NCI-H146 (cell line): ENCODE data around the gene SNX9.

ENCODE experiments used
- DNase-seq: peaks from one replicate; lab custom pipeline; 2025; lab: John Stamatoyannopoulos, UW

SNX9 gene

GRCh38 chr6:157981132-157981394 is 158.0 kb downstream of the SNX9 start:
- no peak for DNase-seq

- DNase-seq = peak; percentile 88
Observed at GRCh38 chr6:157981395-157982101, 158.5 kb downstream of the SNX9 start, which contains the start of gene SYNJ2. SYNJ2 (plus strand) TSS chr6:157981863; CDS start chr6:157981962, 99 bp downstream.

- peak; percentile 90 for DNase-seq
Observed at GRCh38 chr6:157982102-157982562, 159.1 kb downstream of the SNX9 start.

- DNase-seq = peak; percentile 36
Observed at GRCh38 chr6:157982563-157983405, 159.7 kb downstream of the SNX9 start.

GRCh38 chr6:157983406-157984119 is 160.5 kb downstream of the SNX9 start:
- DNase-seq = no peak

- no peak for DNase-seq
Observed at GRCh38 chr6:157984128-157984527, 161.1 kb downstream of the SNX9 start.

- DNase-seq = no peak
Observed at GRCh38 chr6:157984686-157985225, 161.7 kb downstream of the SNX9 start.

GRCh38 chr6:157985378-157986155 is 162.5 kb downstream of the SNX9 start:
- peak; percentile 97 for DNase-seq

GRCh38 chr6:157987788-157988699 is 165.0 kb downstream of the SNX9 start:
- DNase-seq = no peak

- no peak for DNase-seq
Observed at GRCh38 chr6:157988700-157989063, 165.6 kb downstream of the SNX9 start.

GRCh38 chr6:157989541-157990289 is 166.7 kb downstream of the SNX9 start:
- no peak for DNase-seq

GRCh38 chr6:157990321-157991066 is 167.4 kb downstream of the SNX9 start:
- no peak for DNase-seq

GRCh38 chr6:157991067-157991432 is 168.0 kb downstream of the SNX9 start:
- DNase-seq = no peak

GRCh38 chr6:157993076-157993475 is 170.0 kb downstream of the SNX9 start:
- no peak for DNase-seq

GRCh38 chr6:157994125-157994795 is 171.2 kb downstream of the SNX9 start:
- DNase-seq = peak; percentile 35
